CD14-positive monocyte (primary cell): ENCODE data around the gene CCDC9B. TPM values are rescaled to one million over a fixed set of nuclear protein-coding genes. Genes with fewer than 3 reads are reported as not detected.

Source experiments
- DNase-seq, 3 donors: peaks; one replicate each; pipeline ENCODE4 v3.0.0-alpha.2; 2011 to 2022
- H2AFZ ChIP-seq: 2 replicates; pipeline ENCODE4 v1.6.0; 2012; ENCODE audit warnings: mild to moderate bottlenecking, low read depth, low read length, inconsistent platforms; ENCODE audit not compliant: insufficient read depth, poor library complexity, severe bottlenecking
- H3K27ac ChIP-seq, 2 donors: 1 replicate in 1 of 2; 2 replicates in 1 of 2; pipeline ENCODE4 v1.5.1; 2012 to 2013; ENCODE audit warnings: low read length in 2 of 2, control low read depth in 1 of 2, inconsistent platforms in 1 of 2, low read depth in 1 of 2, mild to moderate bottlenecking in 1 of 2
- H3K27me3 ChIP-seq, 2 donors: one replicate each; pipeline versions ENCODE4 v1.6.0 to v1.6.1; 2011 to 2013; ENCODE audit warnings: low read length in 2 of 2; ENCODE audit not compliant: control insufficient read depth in 2 of 2, insufficient read depth in 2 of 2
- H3K36me3 ChIP-seq, 2 donors: replicated peaks in 1 of 2; 1 replicate in 1 of 2; 2 replicates in 1 of 2; pipeline versions ENCODE4 v1.5.1 to v1.6.1; 2012 to 2013; ENCODE audit warnings: low read length in 2 of 2, control low read depth in 1 of 2, inconsistent platforms in 1 of 2, mild to moderate bottlenecking in 1 of 2; ENCODE audit not compliant: insufficient read depth in 2 of 2, control insufficient read depth in 1 of 2
- H3K4me1 ChIP-seq, 2 donors: 1 replicate in 1 of 2; 2 replicates in 1 of 2; pipeline versions ENCODE4 v1.5.1 to v1.6.1; 2012 to 2013; ENCODE audit warnings: low read length in 2 of 2, control low read depth in 1 of 2, inconsistent platforms in 1 of 2, mild to moderate bottlenecking in 1 of 2, moderate library complexity in 1 of 2; ENCODE audit not compliant: insufficient read depth in 2 of 2, control insufficient read depth in 1 of 2
- H3K4me2 ChIP-seq: replicated peaks from 2 replicates; pipeline ENCODE3; 2012; ENCODE audit warnings: low read length, moderate library complexity, mild to moderate bottlenecking; ENCODE audit not compliant: poor library complexity, severe bottlenecking; ENCODE audit errors: extremely low read depth
- H3K4me3 ChIP-seq, 3 experiments: fragments of 200-600 bp in 1 of 3; sonication (generic) in 1 of 3; replicated peaks in 1 of 3; 1 replicate in 2 of 3; 2 replicates in 1 of 3; pipeline ENCODE4 v1.5.1; 2011 to 2013; ENCODE audit warnings: low read length in 3 of 3, mild to moderate bottlenecking in 3 of 3, control low read depth in 2 of 3, low read depth in 2 of 3, inconsistent platforms in 1 of 3, moderate library complexity in 1 of 3
- H3K79me2 ChIP-seq: 2 replicates; pipeline ENCODE4 v1.6.0; 2012; ENCODE audit warnings: mild to moderate bottlenecking, control low read depth, inconsistent platforms, low read length, moderate library complexity; ENCODE audit not compliant: insufficient read depth
- H3K9ac ChIP-seq: 2 replicates; pipeline ENCODE4 v1.6.0; 2017; ENCODE audit warnings: low read length, mild to moderate bottlenecking; ENCODE audit not compliant: insufficient read depth, poor library complexity, severe bottlenecking
- H3K9me3 ChIP-seq, 2 donors: replicated peaks in 1 of 2; 1 replicate in 1 of 2; 2 replicates in 1 of 2; pipeline versions ENCODE4 v1.5.1 to v1.6.1; 2012 to 2013; ENCODE audit warnings: low read length in 2 of 2, control low read depth in 1 of 2; ENCODE audit not compliant: control insufficient read depth in 1 of 2, insufficient read depth in 1 of 2
- H4K20me1 ChIP-seq: 2 replicates; pipeline ENCODE4 v1.6.0; 2012; ENCODE audit warnings: mild to moderate bottlenecking, low read length, control low read depth, moderate library complexity; ENCODE audit not compliant: insufficient read depth
- H3K27ac Mint-ChIP-seq, 7 donors: one replicate each; pipeline ENCODE4 v1.8.0; 2020; ENCODE audit warnings: mild to moderate bottlenecking in 7 of 7, mixed read lengths in 7 of 7, moderate library complexity in 6 of 7, inconsistent platforms in 2 of 7
- H3K27me3 Mint-ChIP-seq, 3 donors: one replicate each; pipeline ENCODE4 v1.8.0; 2021 to 2022; ENCODE audit warnings: low read depth in 3 of 3, mild to moderate bottlenecking in 3 of 3, mixed read lengths in 3 of 3, moderate library complexity in 3 of 3, inconsistent platforms in 1 of 3
- H3K36me3 Mint-ChIP-seq, 2 donors: one replicate each; pipeline ENCODE4 v1.8.0; 2020; ENCODE audit warnings: mixed read lengths in 2 of 2, inconsistent platforms in 1 of 2, mild to moderate bottlenecking in 1 of 2
- H3K4me1 Mint-ChIP-seq: one replicate; pipeline ENCODE4 v1.8.0; 2020; ENCODE audit warnings: mild to moderate bottlenecking, mixed read lengths
- H3K4me3 Mint-ChIP-seq, 2 donors: one replicate each; pipeline ENCODE4 v1.8.0; 2020; ENCODE audit warnings: mild to moderate bottlenecking in 2 of 2, mixed read lengths in 2 of 2, moderate library complexity in 1 of 2
- H3K9me3 Mint-ChIP-seq, 7 donors: one replicate each; pipeline ENCODE4 v1.8.0; 2020 to 2022; ENCODE audit warnings: mixed read lengths in 7 of 7, mild to moderate bottlenecking in 6 of 7, moderate library complexity in 6 of 7, inconsistent platforms in 2 of 7
- CTCF ChIP-seq: fragments of 200-600 bp; IDR thresholded peaks from one replicate; pipeline ENCODE4 v1.8.0; 2022; ENCODE audit warnings: antibody characterized with exemption, mild to moderate bottlenecking
- WGBS: methylation state at CpG from one replicate; pipeline ENCODE4 v1.1.5; 2013; ENCODE audit warnings: missing lambda C conversion rate; ENCODE audit not compliant: insufficient coverage; 5-methylcytosine and 5-hydroxymethylcytosine counted together
- intact Hi-C, 2 donors: fragments of 100-400 bp; cut with micrococcal nuclease; formaldehyde crosslinking; loops; one replicate each; pipeline versions ENCODE4 v1.15.0 to v1.15.1; 2023
- polyA plus RNA-seq, 3 donors: library from polyadenylated mRNA; depleted of rRNA in 1 of 3; unstranded in 2 of 3; stranded (reverse) in 1 of 3; fragments of 300-500 nt in 2 of 3; fragments of >200 nt in 1 of 3; fragmentation: Illumina TruSeq in 2 of 3; gene quantifications; 1 replicate in 2 of 3; 2 replicates in 1 of 3; pipeline ENCODE4 v1.2.3, GENCODE V29; 2012 to 2021

CCDC9B gene
- polyA plus RNA-seq, 3 donors: 0.13 to 2.2 (median 0.39) TPM

DNA sequence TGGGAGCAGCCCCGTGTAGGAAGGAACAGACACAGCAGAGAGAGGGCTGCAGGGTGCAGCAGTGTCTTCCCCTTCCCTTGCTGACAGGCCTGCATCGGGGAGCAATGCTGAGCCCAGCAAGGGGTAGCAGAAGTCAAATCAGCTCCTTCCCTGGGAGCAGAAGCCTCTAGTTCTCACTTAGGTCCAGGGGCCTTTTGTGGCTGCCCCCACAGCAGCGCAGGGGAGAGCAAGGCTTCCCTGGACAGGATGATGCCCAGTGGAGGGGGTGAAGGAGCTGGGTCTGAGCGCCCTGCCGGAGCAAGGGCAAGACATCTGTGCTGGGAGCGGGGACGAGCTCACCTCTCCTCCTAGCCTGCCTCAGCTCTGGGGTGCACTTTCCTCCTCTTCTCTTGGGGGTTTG, 33.8 kb downstream of the CCDC9B start:
- Mint-ChIP-seq H3K4me1 (peaks cover 69% of the 10 kb centered on the region), H3K36me3 (peaks cover 27 to 39% of the 10 kb centered on the region in 2 donors), H3K27ac (peak overlapping the region; percentile 86 to 95 (median 93)), H3K9me3 (no peaks in the 10 kb centered on the region), H3K4me3 (peak overlapping the region; percentile 94 to 99), H3K27me3 (peaks cover 0 to 2% (median 0%) of the 10 kb centered on the region in 3 donors)
- Histone ChIP-seq H3K4me3 (peak overlapping the region; percentile 80 to 99 (median 89)), H3K9ac (peak overlapping the region; percentile 73), H3K79me2 (peaks cover 75% of the 10 kb centered on the region), H3K4me2 (peak overlapping the region; percentile 97), H2AFZ (peak overlapping the region; percentile 76), H3K4me1 (peaks cover 54 to 76% of the 10 kb centered on the region in 2 donors), H3K9me3 (no peaks in the 10 kb centered on the region), H3K27ac (peak overlapping the region; percentile 75 to 87), H4K20me1 (peaks cover 55% of the 10 kb centered on the region), H3K27me3 (no peaks in the 10 kb centered on the region), H3K36me3 (peaks cover 28 to 39% of the 10 kb centered on the region in 2 donors)
- intact Hi-C loops: no loop called here
- DNase-seq: no peak
- WGBS: 0% methylated on average over 2 of the region's 7 CpGs
- TF ChIP-seq CTCF: no peak

DNA sequence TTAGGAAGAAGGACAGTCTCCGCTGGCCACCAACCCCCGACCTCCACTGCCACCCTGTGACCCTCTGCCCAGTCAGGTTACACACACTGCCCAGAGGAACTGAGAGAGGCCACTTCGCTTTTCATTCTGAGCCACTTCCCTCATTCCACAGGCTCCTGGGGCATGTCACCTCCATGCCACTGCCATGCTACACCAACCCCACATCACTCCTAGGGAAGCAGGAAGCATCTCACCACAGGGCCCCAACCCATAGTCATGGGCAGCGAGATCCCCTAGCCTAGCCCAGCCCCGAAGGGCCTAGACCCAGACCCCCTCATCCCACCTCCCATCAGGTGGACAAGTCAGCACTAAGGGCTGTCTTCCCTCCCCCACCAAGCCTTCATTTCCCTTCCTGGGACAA, 34.4 kb downstream of the CCDC9B start:
- peaks cover 32 to 45% of the 10 kb centered on the region in 2 donors for H3K36me3 Mint-ChIP-seq
- Histone ChIP-seq H3K27me3 (no peaks in the 10 kb centered on the region), H3K9ac (peak overlapping the region; percentile 73), H3K79me2 (peaks cover 80% of the 10 kb centered on the region), H3K4me2 (peak overlapping the region; percentile 97), H3K4me1 (peaks cover 60 to 81% of the 10 kb centered on the region in 2 donors), H3K9me3 (no peaks in the 10 kb centered on the region), H3K4me3 (peak overlapping the region; percentile 80 to 99 (median 89)), H3K27ac (peak overlapping the region; percentile 75 to 87), H3K36me3 (peaks cover 33 to 45% of the 10 kb centered on the region in 2 donors), H2AFZ (peak overlapping the region; percentile 76), H4K20me1 (peaks cover 60% of the 10 kb centered on the region)
- intact Hi-C loops: no loop called here
- peak; percentile 50 to 68 (median 63) for DNase-seq
- H3K4me1 Mint-ChIP-seq: peaks cover 75% of the 10 kb centered on the region
- peaks cover 0 to 2% (median 0%) of the 10 kb centered on the region in 3 donors for H3K27me3 Mint-ChIP-seq
- no peaks in the 10 kb centered on the region for H3K9me3 Mint-ChIP-seq
- H3K27ac Mint-ChIP-seq: peak overlapping the region; percentile 86 to 95 (median 93)
- no peak for TF ChIP-seq CTCF
- peak overlapping the region; percentile 94 to 99 for H3K4me3 Mint-ChIP-seq
- WGBS: 0% methylated on average over 5 of the region's 5 CpGs
